ENCODE data around the gene ARFGAP1. TPM values are rescaled to one million over a fixed set of nuclear protein-coding genes. Genes with fewer than 3 reads are reported as not detected.

ARFGAP1 gene
- polyA plus RNA-seq, 2 donors = 33.3 to 76.1 TPM

GRCh38 chr20:63326314-63327230 lies 54.0 kb downstream of the ARFGAP1 start:
- 83 to 85% methylated on average over 15 of the region's 15 CpGs for WGBS, 2 donors
- Histone ChIP-seq H3K4me3 (ENCODE audit: low read depth in 1 of 2, low read length in 2 of 2) (no peak overlapping the region), H3K27me3 (ENCODE audit: control insufficient read depth in 1 of 2, insufficient read depth in 2 of 2, low read length in 2 of 2) (no peaks in the 10 kb centered on the region), H3K9me3 (ENCODE audit: control insufficient read depth in 2 of 2, insufficient read depth in 1 of 2, low read depth in 1 of 2, low read length in 1 of 2) (no peaks in the 10 kb centered on the region), H3K4me1 (ENCODE audit: control insufficient read depth in 2 of 2, insufficient read depth in 2 of 2, low read length in 1 of 2) (peaks cover 0 to 2% of the 10 kb centered on the region in 2 donors), H3K27ac (ENCODE audit: low read depth in 2 of 2, low read length in 1 of 2) (peak overlapping the region in 1 of 2 donors; percentile 13), H3K36me3 (ENCODE audit: control insufficient read depth in 2 of 2, insufficient read depth in 2 of 2, low read length in 1 of 2) (no peaks in the 10 kb centered on the region)

- H3K4me3 ChIP-seq (ENCODE audit: low read depth in 1 of 2, low read length in 2 of 2) = no peak overlapping the region
- peaks cover 0 to 2% of the 10 kb centered on the region in 2 donors for H3K4me1 ChIP-seq (ENCODE audit: control insufficient read depth in 2 of 2, insufficient read depth in 2 of 2, low read length in 1 of 2)
- H3K36me3 ChIP-seq (ENCODE audit: control insufficient read depth in 2 of 2, insufficient read depth in 2 of 2, low read length in 1 of 2) = no peaks in the 10 kb centered on the region
- no peaks in the 10 kb centered on the region for H3K27me3 ChIP-seq (ENCODE audit: control insufficient read depth in 1 of 2, insufficient read depth in 2 of 2, low read length in 2 of 2)
- H3K27ac ChIP-seq (ENCODE audit: low read depth in 2 of 2, low read length in 1 of 2) = no peak overlapping the region
- 84 to 89% methylated on average over 8 of the region's 8 CpGs for WGBS, 2 donors
- H3K9me3 ChIP-seq (ENCODE audit: control insufficient read depth in 2 of 2, insufficient read depth in 1 of 2, low read depth in 1 of 2, low read length in 1 of 2) = peaks cover 4 to 6% of the 10 kb centered on the region in 2 donors
Observed at GRCh38 chr20:63327231-63327745, 54.7 kb downstream of the ARFGAP1 start.

- Histone ChIP-seq H3K4me3 (ENCODE audit: low read depth in 1 of 2, low read length in 2 of 2) (no peak overlapping the region), H3K9me3 (ENCODE audit: control insufficient read depth in 2 of 2, insufficient read depth in 1 of 2, low read depth in 1 of 2, low read length in 1 of 2) (peaks cover 4 to 6% of the 10 kb centered on the region in 2 donors), H3K27ac (ENCODE audit: low read depth in 2 of 2, low read length in 1 of 2) (no peak overlapping the region), H3K36me3 (ENCODE audit: control insufficient read depth in 2 of 2, insufficient read depth in 2 of 2, low read length in 1 of 2) (no peaks in the 10 kb centered on the region), H3K4me1 (ENCODE audit: control insufficient read depth in 2 of 2, insufficient read depth in 2 of 2, low read length in 1 of 2) (peaks cover 0 to 2% of the 10 kb centered on the region in 2 donors), H3K27me3 (ENCODE audit: control insufficient read depth in 1 of 2, insufficient read depth in 2 of 2, low read length in 2 of 2) (no peaks in the 10 kb centered on the region)
- WGBS, 2 donors = 76 to 84% methylated on average over 20 of the region's 20 CpGs
Observed at GRCh38 chr20:63328026-63328700, 55.5 kb downstream of the ARFGAP1 start.

GRCh38 chr20:63328718-63329275 lies 56.2 kb downstream of the ARFGAP1 start:
- Histone ChIP-seq H3K27me3 (ENCODE audit: control insufficient read depth in 1 of 2, insufficient read depth in 2 of 2, low read length in 2 of 2) (no peaks in the 10 kb centered on the region), H3K4me1 (ENCODE audit: control insufficient read depth in 2 of 2, insufficient read depth in 2 of 2, low read length in 1 of 2) (peaks cover 0 to 2% of the 10 kb centered on the region in 2 donors), H3K27ac (ENCODE audit: low read depth in 2 of 2, low read length in 1 of 2) (no peak overlapping the region), H3K36me3 (ENCODE audit: control insufficient read depth in 2 of 2, insufficient read depth in 2 of 2, low read length in 1 of 2) (no peaks in the 10 kb centered on the region), H3K4me3 (ENCODE audit: low read depth in 1 of 2, low read length in 2 of 2) (no peak overlapping the region), H3K9me3 (ENCODE audit: control insufficient read depth in 2 of 2, insufficient read depth in 1 of 2, low read depth in 1 of 2, low read length in 1 of 2) (peaks cover 4 to 6% of the 10 kb centered on the region in 2 donors)
- WGBS, 2 donors = 71 to 76% methylated on average over 21 of the region's 21 CpGs

- no peaks in the 10 kb centered on the region for H3K27me3 ChIP-seq (ENCODE audit: control insufficient read depth in 1 of 2, insufficient read depth in 2 of 2, low read length in 2 of 2)
- H3K4me1 ChIP-seq (ENCODE audit: control insufficient read depth in 2 of 2, insufficient read depth in 2 of 2, low read length in 1 of 2) = peaks cover 0 to 2% of the 10 kb centered on the region in 2 donors
- 73 to 83% methylated on average over 18 of the region's 18 CpGs for WGBS, 2 donors
- peaks cover 4 to 6% of the 10 kb centered on the region in 2 donors for H3K9me3 ChIP-seq (ENCODE audit: control insufficient read depth in 2 of 2, insufficient read depth in 1 of 2, low read depth in 1 of 2, low read length in 1 of 2)
- H3K4me3 ChIP-seq (ENCODE audit: low read depth in 1 of 2, low read length in 2 of 2) = no peak overlapping the region
- no peaks in the 10 kb centered on the region for H3K36me3 ChIP-seq (ENCODE audit: control insufficient read depth in 2 of 2, insufficient read depth in 2 of 2, low read length in 1 of 2)
- no peak overlapping the region for H3K27ac ChIP-seq (ENCODE audit: low read depth in 2 of 2, low read length in 1 of 2)
Observed at GRCh38 chr20:63329331-63330083, 56.9 kb downstream of the ARFGAP1 start.

- WGBS, 2 donors = 78% methylated on average over 20 of the region's 20 CpGs
- no peaks in the 10 kb centered on the region for H3K27me3 ChIP-seq (ENCODE audit: control insufficient read depth in 1 of 2, insufficient read depth in 2 of 2, low read length in 2 of 2)
- no peak overlapping the region for H3K27ac ChIP-seq (ENCODE audit: low read depth in 2 of 2, low read length in 1 of 2)
- H3K9me3 ChIP-seq (ENCODE audit: control insufficient read depth in 2 of 2, insufficient read depth in 1 of 2, low read depth in 1 of 2, low read length in 1 of 2) = peaks cover 4 to 6% of the 10 kb centered on the region in 2 donors
- H3K36me3 ChIP-seq (ENCODE audit: control insufficient read depth in 2 of 2, insufficient read depth in 2 of 2, low read length in 1 of 2) = no peaks in the 10 kb centered on the region
- H3K4me1 ChIP-seq (ENCODE audit: control insufficient read depth in 2 of 2, insufficient read depth in 2 of 2, low read length in 1 of 2) = peaks cover 0 to 2% of the 10 kb centered on the region in 2 donors
- no peak overlapping the region for H3K4me3 ChIP-seq (ENCODE audit: low read depth in 1 of 2, low read length in 2 of 2)
Observed at GRCh38 chr20:63330084-63330760, 57.6 kb downstream of the ARFGAP1 start.

GRCh38 chr20:63330940-63331339 lies 58.3 kb downstream of the ARFGAP1 start:
- peaks cover 0 to 3% of the 10 kb centered on the region in 2 donors for H3K27me3 ChIP-seq (ENCODE audit: control insufficient read depth in 1 of 2, insufficient read depth in 2 of 2, low read length in 2 of 2)

GRCh38 chr20:63331741-63332400 lies 59.3 kb downstream of the ARFGAP1 start:
- H3K27ac ChIP-seq (ENCODE audit: low read depth in 2 of 2, low read length in 1 of 2) = no peak overlapping the region
- 92 to 95% methylated on average over 8 of the region's 8 CpGs for WGBS, 2 donors
- no peaks in the 10 kb centered on the region for H3K36me3 ChIP-seq (ENCODE audit: control insufficient read depth in 2 of 2, insufficient read depth in 2 of 2, low read length in 1 of 2)
- H3K27me3 ChIP-seq (ENCODE audit: control insufficient read depth in 1 of 2, insufficient read depth in 2 of 2, low read length in 2 of 2) = peaks cover 3 to 4% of the 10 kb centered on the region in 2 donors
- peaks cover 2 to 5% of the 10 kb centered on the region in 2 donors for H3K4me1 ChIP-seq (ENCODE audit: control insufficient read depth in 2 of 2, insufficient read depth in 2 of 2, low read length in 1 of 2)
- peaks cover 4 to 9% of the 10 kb centered on the region in 2 donors for H3K9me3 ChIP-seq (ENCODE audit: control insufficient read depth in 2 of 2, insufficient read depth in 1 of 2, low read depth in 1 of 2, low read length in 1 of 2)
- H3K4me3 ChIP-seq (ENCODE audit: low read depth in 1 of 2, low read length in 2 of 2) = no peak overlapping the region

More at GRCh38 chr20:63330940-63331339, 58.3 kb downstream of the ARFGAP1 start:
- H3K9me3 ChIP-seq (ENCODE audit: control insufficient read depth in 2 of 2, insufficient read depth in 1 of 2, low read depth in 1 of 2, low read length in 1 of 2) = peaks cover 4 to 6% of the 10 kb centered on the region in 2 donors
- H3K27ac ChIP-seq (ENCODE audit: low read depth in 2 of 2, low read length in 1 of 2) = no peak overlapping the region
- 54 to 58% methylated on average over 13 of the region's 13 CpGs for WGBS, 2 donors
- H3K36me3 ChIP-seq (ENCODE audit: control insufficient read depth in 2 of 2, insufficient read depth in 2 of 2, low read length in 1 of 2) = no peaks in the 10 kb centered on the region
- H3K4me1 ChIP-seq (ENCODE audit: control insufficient read depth in 2 of 2, insufficient read depth in 2 of 2, low read length in 1 of 2) = peaks cover 0 to 2% of the 10 kb centered on the region in 2 donors
- H3K4me3 ChIP-seq (ENCODE audit: low read depth in 1 of 2, low read length in 2 of 2) = no peak overlapping the region
